ENCODE data around the gene CTBP1. TPM values are rescaled to one million over a fixed set of nuclear protein-coding genes. Genes with fewer than 3 reads are reported as not detected.
A peak's percentile ranks its signal among the peaks of the same experiment; 100 is the strongest.

Gene CTBP1
- total RNA-seq, 3 donors from 2014 or later, result 130 to 159 (median 133) TPM

DNA sequence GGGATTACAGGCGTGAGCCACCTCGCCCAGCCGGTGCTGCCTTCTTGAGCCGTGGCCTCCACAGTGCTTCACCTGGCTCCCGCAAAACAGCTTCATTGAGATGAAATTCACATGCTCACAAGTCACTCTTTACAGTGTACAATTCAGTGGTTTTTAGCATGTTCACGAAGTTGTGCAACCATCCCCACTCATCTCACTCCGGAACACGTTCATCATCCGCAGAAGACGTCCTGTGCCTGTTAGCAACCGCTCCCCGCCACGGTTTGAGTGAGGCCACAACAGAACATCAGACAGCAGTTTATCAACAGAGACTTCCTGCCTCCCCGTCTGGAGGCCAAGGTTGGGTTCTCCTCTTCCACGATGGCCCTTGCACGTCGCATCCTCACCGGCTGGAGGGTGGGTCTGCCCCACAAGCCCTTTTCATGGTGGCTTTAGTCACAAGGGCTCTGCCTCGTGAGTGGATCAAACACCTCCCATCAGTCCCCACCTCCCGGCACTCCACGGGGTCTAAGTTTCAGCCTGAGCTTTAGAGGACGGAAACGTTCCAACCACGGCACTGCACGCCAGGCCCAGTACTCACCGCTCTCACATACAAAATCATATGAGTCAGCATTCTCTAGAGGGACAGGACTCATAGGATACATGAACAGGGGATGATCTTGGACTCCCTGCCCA is 46.9 kb downstream of the CTBP1 start:
- TF ChIP-seq, protein P1, sequence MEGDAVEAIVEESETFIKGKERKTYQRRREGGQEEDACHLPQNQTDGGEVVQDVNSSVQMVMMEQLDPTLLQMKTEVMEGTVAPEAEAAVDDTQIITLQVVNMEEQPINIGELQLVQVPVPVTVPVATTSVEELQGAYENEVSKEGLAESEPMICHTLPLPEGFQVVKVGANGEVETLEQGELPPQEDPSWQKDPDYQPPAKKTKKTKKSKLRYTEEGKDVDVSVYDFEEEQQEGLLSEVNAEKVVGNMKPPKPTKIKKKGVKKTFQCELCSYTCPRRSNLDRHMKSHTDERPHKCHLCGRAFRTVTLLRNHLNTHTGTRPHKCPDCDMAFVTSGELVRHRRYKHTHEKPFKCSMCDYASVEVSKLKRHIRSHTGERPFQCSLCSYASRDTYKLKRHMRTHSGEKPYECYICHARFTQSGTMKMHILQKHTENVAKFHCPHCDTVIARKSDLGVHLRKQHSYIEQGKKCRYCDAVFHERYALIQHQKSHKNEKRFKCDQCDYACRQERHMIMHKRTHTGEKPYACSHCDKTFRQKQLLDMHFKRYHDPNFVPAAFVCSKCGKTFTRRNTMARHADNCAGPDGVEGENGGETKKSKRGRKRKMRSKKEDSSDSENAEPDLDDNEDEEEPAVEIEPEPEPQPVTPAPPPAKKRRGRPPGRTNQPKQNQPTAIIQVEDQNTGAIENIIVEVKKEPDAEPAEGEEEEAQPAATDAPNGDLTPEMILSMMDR (IDR thresholded peaks at IDR 0.05), result no peak
- TF ChIP-seq POLR2AphosphoS5 (IDR thresholded peaks at IDR 0.05) (peak; percentile 73 to 90 (median 86)), POLR2A (IDR thresholded peaks at IDR 0.05) (no peak)
- no peaks in the 10 kb centered on the region for H3K9me3 ChIP-seq
- no peaks in the 10 kb centered on the region for H3K27me3 ChIP-seq
- intact Hi-C loops (cut with DNase I; ENCODE audit: low total_unique reads), result no loop called here
- peak overlapping the region; percentile 35 to 92 for H3K27ac ChIP-seq
- H3K36me3 ChIP-seq, result no peaks in the 10 kb centered on the region
- peaks cover 0 to 6% of the 10 kb centered on the region in 2 donors for H3K4me1 ChIP-seq
- H3K4me3 ChIP-seq, result peak overlapping the region in 2 of 3 donors; percentile 33 to 53
- DNase-seq (ENCODE audit: low spot score in 2 of 2), result peak; percentile 56 to 68

DNA sequence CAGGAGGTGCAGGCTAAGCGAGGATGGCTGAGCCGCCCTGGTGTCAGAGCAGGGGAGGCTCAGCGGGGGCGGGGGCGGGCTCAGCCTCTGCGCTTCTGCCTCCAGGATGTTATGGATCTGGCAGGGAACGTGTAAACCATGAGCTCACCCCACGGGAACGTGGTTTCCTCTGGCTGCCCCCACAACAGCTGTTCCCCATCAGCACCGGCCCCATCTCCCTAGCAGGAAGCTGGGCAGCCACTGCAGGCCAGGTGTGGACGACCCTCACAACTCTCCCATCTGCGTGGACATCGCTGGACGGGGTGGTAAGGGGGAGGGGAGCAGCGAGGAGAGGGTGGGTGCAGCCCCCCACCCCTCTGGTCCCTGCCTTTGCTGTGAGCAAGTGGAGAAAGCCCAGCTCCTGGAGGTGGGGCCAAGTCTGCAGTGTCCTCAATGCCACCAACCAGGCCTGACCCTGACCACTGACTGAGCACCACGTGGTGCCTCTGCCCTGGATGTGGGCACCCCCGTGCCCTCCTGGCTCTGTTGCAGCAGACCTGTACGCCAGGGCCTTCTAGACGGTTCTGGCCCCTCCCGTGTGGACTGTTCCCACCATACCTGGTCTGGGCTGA is 48.4 kb downstream of the CTBP1 start:
- Histone ChIP-seq H3K27ac (peak overlapping the region; percentile 35 to 92), H3K27me3 (no peaks in the 10 kb centered on the region), H3K36me3 (no peaks in the 10 kb centered on the region), H3K9me3 (no peaks in the 10 kb centered on the region), H3K4me1 (peaks cover 0 to 6% of the 10 kb centered on the region in 2 donors), H3K4me3 (peak overlapping the region; percentile 26 to 53 (median 33))
- peak in 1 of 2 donors; percentile 35 for DNase-seq (ENCODE audit: low spot score in 2 of 2)
- intact Hi-C loops (cut with DNase I; ENCODE audit: low total_unique reads), result no loop called here
- TF ChIP-seq POLR2AphosphoS5 (IDR thresholded peaks at IDR 0.05), result peak in 2 of 3 donors; percentile 24 to 50
- no peak for TF ChIP-seq POLR2A (IDR thresholded peaks at IDR 0.05)

DNA sequence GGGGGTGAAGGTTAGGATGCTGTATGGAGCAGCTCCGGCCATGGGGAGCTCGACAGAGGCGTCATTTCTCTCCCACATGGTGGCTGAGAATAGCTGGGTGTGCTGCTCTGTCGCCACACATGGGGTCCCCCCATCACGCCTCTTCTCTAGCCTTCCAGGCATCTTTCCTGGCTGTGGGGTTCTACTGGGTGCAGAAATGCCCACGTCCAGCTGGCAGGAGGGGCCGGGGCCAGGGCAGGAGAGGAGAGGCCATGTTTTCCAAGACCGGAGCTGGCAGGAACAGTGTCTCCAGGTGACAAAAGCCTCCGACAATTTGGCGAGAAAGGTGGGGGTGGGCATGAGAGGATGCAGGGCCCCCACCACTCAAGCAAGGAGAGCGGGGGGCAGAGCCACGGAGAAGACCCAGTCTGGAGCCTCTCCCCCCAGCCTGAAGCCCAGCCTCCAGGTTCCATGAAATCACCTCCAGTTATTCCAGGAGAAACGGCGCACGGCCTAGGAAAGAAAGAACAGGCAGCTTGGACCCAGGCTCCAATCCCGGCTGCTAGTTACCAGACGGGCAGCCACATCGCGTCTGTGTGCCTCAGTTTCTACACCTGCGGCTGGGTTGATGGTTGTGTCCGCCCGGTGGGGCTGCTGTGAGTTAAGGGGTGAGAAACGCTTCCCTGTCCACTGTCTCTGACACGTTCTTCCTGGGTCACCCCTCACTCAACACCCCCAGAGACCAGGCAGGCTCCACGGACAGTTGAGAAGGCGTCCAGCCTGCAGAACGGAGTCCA is 49.2 kb downstream of the CTBP1 start:
- peak in 1 of 2 donors; percentile 16 for DNase-seq (ENCODE audit: low spot score in 2 of 2)
- peak overlapping the region; percentile 35 to 92 for H3K27ac ChIP-seq
- intact Hi-C loops (cut with DNase I; ENCODE audit: low total_unique reads), result no loop called here
- peaks cover 0 to 6% of the 10 kb centered on the region in 2 donors for H3K4me1 ChIP-seq
- TF ChIP-seq POLR2A (IDR thresholded peaks at IDR 0.05), result no peak
- TF ChIP-seq, protein P1 (IDR thresholded peaks at IDR 0.05), result no peak
- TF ChIP-seq POLR2AphosphoS5 (IDR thresholded peaks at IDR 0.05), result no peak
- H3K36me3 ChIP-seq, result no peaks in the 10 kb centered on the region
- no peaks in the 10 kb centered on the region for H3K27me3 ChIP-seq
- H3K4me3 ChIP-seq, result peak overlapping the region; percentile 26 to 53 (median 33)
- H3K9me3 ChIP-seq, result no peaks in the 10 kb centered on the region

DNA sequence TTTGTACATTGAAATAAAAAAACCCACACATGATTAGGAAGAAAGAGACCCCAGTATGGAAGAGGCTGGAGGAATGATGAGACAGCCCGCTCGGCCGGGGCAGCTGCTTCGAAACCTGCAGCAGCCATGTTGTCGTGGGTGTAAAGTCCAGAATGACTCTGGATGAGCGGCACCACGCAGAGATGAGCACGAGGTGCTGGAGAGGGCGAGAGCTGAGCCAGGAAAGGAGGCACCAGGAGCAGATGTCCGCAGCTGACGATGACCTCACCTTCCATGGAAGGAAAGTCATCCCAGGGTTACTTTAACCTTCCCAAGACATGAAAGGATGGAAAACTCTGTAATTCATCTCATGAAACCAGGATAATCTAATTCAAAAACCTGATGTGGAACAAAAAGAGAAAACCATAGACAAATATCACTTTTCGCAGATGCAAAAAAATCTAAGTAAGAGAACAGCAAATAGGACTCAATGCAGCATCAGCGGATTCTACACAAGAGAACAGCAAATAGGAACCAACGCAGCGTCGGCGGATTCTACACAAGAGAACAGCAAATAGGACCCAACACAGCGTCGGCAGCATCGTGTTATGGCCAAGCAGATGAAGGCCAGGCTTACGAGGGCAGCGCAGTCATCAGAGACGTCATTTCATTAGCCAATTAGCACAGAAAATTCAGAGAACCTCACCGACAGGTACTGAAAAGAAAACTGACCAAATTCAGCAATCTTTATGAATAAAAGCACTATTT is 50.7 kb downstream of the CTBP1 start:
- intact Hi-C loops (cut with DNase I; ENCODE audit: low total_unique reads), result no loop called here
- no peak for TF ChIP-seq POLR2AphosphoS5 (IDR thresholded peaks at IDR 0.05)
- TF ChIP-seq, protein P1 (IDR thresholded peaks at IDR 0.05), result no peak
- TF ChIP-seq POLR2A (IDR thresholded peaks at IDR 0.05), result no peak
- H3K4me1 ChIP-seq, result peaks cover under 1 to 6% of the 10 kb centered on the region in 2 donors
- no peaks in the 10 kb centered on the region for H3K27me3 ChIP-seq
- peak in 1 of 2 donors; percentile 22 for DNase-seq (ENCODE audit: low spot score in 2 of 2)
- H3K9me3 ChIP-seq, result no peaks in the 10 kb centered on the region
- H3K27ac ChIP-seq, result peak overlapping the region; percentile 42 to 63
- no peaks in the 10 kb centered on the region for H3K36me3 ChIP-seq
- no peak overlapping the region for H3K4me3 ChIP-seq

Measured in breast epithelium (tissue), 4 donors.